ENCODE results near the gene TSSK6. TPM values are rescaled to one million over a fixed set of nuclear protein-coding genes. Genes with fewer than 3 reads are reported as not detected.

The TSSK6 gene
- total RNA-seq, 1 experiment from 2014 or later: 2.4 TPM

GRCh38 chr19:19531951-19532805 is 16.8 kb upstream of the TSSK6 start:
- DNase-seq (ENCODE audit: low read depth): peak; percentile 50

- no peak for DNase-seq (ENCODE audit: low read depth)
Observed at GRCh38 chr19:19530889-19531288, 15.5 kb upstream of the TSSK6 start.

GRCh38 chr19:19530423-19530804 is 15.1 kb upstream of the TSSK6 start:
- DNase-seq (ENCODE audit: low read depth): no peak

GRCh38 chr19:19529783-19530422 is 14.6 kb upstream of the TSSK6 start:
- no peak for DNase-seq (ENCODE audit: low read depth)

DNA sequence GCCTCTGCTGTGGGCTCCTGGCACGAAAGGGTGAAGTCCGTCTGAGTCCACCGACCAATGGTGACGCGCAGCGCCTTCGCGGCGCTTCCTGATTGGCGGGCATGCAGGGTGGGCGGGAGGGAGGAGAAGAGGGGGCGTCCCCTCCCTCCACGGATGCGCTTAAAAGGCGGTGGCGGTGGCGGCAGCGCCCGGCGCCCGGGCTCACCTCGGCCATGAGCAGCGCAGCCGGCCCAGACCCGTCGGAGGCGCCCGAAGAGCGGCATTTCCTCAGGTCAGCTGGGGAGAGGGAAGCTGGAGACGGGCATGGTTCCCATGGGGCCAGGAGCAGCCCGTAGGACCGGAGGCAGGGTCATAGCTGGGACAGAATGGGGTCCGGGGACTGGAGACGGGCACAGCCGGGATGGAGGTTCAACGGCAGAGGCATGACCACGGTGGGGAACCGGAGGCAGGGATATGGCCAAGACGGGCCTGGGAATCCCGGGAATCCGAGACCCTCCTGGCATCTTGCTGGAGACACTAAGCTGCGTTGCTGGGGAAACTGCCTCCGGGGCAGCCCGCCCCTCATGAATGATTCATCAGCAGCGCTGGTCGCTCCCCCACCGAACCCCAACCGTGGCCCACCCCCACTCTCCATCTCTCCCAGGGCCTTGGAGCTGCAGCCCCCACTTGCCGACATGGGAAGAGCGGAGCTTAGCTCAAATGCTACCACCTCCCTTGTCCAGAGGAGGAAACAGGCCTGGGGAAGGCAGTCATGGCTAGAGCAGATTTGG is 13.6 kb upstream of the TSSK6 start, which contains the start of gene YJEFN3:
Gene YJEFN3, plus strand, starts transcription at position 191 of the 770 bp plus-strand sequence. Its CDS starts 22 bp downstream, at position 213.
- DNase-seq (ENCODE audit: low read depth): no peak

GRCh38 chr19:19527674-19528625 is 12.6 kb upstream of the TSSK6 start:
- DNase-seq (ENCODE audit: low read depth): no peak

DNA sequence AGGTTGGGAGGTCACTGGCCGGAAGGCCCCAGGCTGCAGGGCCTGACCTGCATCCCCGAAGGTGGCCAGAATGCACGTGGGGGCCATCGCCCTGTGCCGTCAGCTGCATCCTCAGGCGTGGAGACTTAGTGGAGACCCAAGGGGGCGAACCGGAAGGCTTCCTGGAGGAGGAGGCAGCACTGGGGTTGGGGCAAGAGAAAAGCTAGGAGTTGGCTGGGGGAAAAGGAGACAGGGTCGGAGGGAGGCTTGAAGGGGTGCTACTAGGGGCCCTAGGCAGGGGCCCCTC is 12.0 kb upstream of the TSSK6 start:
- DNase-seq (ENCODE audit: low read depth): no peak

GRCh38 chr19:19526581-19527370 is 11.4 kb upstream of the TSSK6 start:
- no peak for DNase-seq (ENCODE audit: low read depth)

DNA sequence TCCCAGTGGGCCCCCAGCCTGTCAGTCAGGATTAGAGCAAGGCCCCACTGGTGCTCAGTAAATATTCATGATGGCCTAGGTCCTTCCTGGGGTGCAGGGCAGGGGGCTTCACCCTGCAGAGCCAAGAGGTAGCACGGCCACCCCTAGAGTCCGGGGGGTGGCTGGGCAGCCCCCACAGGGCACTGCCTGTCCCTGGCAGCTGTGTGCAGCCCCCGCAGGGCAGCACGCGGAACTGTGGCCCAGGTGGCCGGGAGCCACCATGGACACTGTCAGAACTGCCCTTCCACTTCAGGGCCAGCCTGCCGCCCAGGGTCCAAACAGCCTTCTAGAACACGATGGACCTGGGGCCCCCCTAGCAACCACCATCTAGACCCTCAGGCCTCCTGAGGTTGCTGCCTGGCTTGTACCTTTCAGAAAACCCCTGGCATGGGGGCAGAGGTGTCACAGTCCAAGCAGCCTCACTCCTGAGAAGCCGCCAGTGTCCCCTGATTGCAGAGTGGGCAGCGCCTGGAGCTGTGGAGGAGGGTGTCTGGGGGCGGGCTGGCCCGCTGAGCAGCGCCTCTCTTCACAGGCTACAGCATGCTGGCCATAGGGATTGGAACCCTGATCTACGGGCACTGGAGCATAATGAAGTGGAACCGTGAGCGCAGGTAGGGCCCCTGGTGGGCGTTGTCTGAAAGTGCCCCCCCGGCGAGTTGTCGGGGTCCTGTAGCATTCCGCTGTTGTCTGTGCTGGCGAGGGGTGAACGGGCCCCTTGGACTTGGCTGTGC is 10.4 kb upstream of the TSSK6 start:
- DNase-seq (ENCODE audit: low read depth): no peak

DNA sequence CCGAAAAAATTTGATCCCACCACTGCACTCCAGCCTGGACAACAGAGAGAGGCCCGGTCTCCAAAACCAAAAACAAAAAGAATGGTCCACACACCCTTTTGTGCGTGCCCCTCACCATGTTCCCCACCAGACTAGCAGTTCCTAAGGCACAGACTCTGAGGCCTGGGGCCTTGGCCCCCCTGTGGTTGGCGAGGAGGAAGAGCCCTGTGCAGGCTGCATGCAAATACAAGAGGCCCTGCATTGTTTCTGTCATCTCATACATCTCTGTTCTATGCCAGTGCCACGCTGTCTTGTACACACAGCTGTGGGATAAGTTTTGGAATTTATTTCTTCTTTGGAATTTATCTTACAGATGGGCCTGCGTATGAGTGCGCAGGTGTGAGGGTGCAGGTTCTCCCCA is 8.7 kb upstream of the TSSK6 start:
- DNase-seq (ENCODE audit: low read depth): no peak

DNA sequence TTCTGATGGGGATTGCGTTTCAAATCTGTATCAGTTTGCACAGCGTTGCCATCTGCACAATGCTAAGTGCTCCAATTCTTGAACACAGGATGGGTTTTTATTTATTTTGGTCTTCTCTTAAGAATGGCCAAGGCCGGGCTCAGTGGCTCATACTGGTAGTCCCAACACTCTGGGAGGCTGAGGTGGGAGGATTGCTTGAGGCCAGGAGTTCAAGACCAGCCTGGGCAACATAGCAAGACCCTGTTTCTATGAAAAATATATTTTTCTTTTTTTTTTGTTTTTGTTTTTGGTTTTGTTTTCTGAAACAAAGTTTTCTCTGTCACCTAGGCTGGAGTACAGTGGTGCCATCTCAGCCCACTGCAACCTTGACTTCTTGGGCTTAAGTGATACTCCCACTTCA is 7.8 kb upstream of the TSSK6 start:
- no peak for DNase-seq (ENCODE audit: low read depth)

DNA sequence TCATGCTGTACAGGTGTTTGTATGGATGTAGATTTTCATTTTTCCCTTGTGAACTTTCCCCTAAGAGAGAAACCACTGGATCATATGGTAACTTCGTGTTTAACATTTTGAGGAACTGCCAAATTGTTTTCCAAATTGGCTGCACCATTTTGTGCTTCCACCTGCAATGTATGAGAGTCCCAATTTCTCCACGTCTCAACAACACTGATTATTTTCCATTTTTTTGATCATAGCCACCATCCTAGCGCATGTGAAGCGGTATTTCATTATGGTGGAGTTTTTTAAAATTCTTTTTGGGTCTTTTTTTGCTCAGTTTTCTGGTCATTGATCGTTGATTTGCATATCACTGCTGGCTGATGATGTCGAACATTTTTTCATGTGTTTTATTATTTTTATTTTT is 5.6 kb upstream of the TSSK6 start:
- DNase-seq (ENCODE audit: low read depth): no peak

DNA sequence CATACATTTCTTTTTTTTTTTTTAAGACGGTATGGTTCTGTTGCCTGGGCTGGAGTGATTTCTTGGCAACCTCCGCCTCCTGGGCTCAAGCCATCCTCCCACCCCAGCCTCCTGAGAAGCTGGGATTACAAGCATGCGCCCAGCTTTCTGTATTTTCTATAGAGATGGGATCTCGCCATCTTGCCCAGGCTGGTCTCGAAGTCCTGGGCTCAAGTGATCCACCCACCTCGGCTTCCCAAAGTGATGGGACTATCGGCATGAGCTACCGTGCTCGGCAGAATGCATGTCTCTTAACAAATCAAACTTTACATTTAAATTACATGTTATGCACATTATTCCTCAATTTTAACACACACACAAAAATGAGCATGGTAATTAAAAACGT is 1.9 kb upstream of the TSSK6 start:
- DNase-seq (ENCODE audit: low read depth): no peak

DNA sequence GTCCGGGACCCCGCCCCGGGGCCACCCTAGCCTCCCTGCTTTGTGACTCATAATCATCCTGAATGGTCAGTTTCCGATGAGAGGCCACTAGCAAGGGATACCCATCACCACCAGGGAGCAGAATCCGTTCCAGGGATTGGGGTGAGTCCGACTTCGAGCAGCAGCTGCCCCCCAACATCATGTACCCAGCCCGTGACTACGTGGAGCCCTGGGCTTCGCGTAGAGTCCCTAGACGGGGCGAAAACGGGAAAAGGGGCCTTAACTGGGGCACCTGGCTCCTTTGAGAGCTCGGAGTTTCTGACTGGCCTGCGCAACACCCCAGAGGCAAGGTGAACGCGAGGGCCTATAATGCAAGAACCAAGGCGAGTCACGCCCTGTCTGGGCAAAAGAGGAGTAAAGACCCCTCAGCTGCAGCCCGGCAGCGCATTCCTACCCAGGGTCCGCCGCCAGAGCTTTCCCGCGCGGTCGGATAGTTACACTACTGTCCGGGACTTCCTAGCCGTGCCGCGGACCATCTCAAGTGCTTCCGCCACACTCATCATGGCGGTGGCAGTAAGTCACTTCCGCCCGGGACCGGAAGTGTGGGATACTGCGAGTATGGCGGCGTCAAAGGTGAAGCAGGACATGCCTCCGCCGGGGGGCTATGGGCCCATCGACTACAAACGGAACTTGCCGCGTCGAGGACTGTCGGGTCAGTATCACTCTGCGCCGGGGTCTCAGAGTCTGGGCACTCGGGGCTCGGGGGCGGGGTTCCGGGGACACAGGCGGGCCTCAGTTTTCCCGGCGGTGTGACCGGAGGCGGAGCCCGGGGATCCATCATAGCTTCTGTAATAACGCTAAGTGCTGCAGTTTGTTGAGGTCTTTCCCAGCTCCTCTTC is 533 bp upstream of the TSSK6 start, which contains the start of gene NDUFA13:
Gene NDUFA13, plus strand, starts transcription at position 584 of the 878 bp plus-strand sequence. Its CDS starts 14 bp downstream, at position 598.
- DNase-seq (ENCODE audit: low read depth): peak; percentile 92

GRCh38 chr19:19514215-19514657 is 1.1 kb downstream of the TSSK6 start:
- no peak for DNase-seq (ENCODE audit: low read depth)

DNA sequence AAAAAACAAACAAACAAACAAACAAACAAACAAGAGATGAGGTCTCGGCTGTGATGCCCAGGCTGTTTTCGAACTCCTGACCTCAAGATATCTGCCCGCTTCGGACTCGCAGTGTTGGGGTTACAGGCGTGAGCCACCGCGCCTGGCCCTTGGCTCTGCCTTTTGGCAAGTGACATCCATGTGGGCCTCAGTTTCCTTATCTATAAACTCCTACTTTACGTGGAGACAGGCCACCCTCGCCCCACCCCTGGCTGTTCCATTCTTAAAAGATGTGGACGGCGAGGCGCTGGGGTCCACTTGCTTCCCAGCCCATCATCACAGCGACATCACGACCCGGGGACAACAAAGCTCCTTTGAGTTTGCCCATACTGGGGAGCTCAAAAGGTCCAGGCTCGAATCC is 1.7 kb downstream of the TSSK6 start:
- DNase-seq (ENCODE audit: low read depth): no peak

DNA sequence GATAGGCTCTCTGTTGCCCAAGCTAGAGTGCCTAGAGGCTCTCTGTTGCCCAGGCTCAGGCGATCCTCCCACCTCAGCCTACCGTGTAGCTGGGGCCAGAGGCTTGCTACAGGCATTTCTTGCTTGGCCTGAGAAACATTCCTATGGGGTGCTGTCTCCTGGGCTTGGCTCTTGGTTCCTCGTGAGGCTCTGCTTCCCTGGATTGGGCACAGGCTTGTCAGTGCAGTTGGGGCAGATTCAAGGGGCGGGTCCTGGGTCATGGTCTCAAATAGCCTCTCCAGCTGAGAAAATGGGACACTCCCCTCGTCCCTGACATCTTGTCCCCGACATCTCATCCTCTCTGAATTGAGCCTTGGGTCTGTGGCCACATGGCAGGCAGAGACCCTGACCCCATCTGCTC is 4.9 kb downstream of the TSSK6 start:
- DNase-seq (ENCODE audit: low read depth): no peak

GRCh38 chr19:19508217-19508616 is 7.1 kb downstream of the TSSK6 start:
- DNase-seq (ENCODE audit: low read depth): no peak

GRCh38 chr19:19507354-19507753 is 8.0 kb downstream of the TSSK6 start:
- no peak for DNase-seq (ENCODE audit: low read depth)

Measured in LHCN-M2 (cell line).